ENCODE data around the gene VPS35.

VPS35 gene

GRCh38 chr16:46688654-46689364 lies at the start of gene VPS35:
Gene VPS35, minus strand, starts transcription at chr16:46689178. Its CDS starts 45 bp downstream, at chr16:46689133.
- DNase-seq (ENCODE audit: low spot score): peak; percentile 91

GRCh38 chr16:46737621-46738214 lies 48.7 kb upstream of the VPS35 start:
- DNase-seq (ENCODE audit: low spot score): no peak

DNA sequence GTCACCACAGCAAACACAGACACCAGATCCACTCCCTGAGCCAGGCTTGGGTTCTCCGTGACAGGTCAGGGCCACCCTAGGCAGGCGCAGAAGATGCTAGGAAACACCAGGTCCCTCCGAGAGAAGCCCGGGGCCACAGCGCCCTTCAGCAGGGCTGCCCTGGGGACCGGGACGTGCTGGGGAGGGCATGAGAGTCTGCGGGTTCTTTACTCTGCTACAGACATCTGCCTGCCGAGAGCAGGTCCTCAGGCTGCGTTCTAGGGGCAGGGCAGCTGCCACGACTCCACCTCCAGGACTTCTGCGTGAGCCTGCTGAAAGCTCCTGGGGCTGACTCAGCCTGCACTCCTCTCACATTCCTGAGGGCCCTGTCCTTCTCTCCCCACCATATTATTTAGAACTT lies 47.7 kb upstream of the VPS35 start:
- no peak for DNase-seq (ENCODE audit: low spot score)

- no peak for DNase-seq (ENCODE audit: low spot score)
Observed at GRCh38 chr16:46733319-46733830, 44.4 kb upstream of the VPS35 start.

GRCh38 chr16:46732561-46732960 lies 43.6 kb upstream of the VPS35 start:
- no peak for DNase-seq (ENCODE audit: low spot score)

DNA sequence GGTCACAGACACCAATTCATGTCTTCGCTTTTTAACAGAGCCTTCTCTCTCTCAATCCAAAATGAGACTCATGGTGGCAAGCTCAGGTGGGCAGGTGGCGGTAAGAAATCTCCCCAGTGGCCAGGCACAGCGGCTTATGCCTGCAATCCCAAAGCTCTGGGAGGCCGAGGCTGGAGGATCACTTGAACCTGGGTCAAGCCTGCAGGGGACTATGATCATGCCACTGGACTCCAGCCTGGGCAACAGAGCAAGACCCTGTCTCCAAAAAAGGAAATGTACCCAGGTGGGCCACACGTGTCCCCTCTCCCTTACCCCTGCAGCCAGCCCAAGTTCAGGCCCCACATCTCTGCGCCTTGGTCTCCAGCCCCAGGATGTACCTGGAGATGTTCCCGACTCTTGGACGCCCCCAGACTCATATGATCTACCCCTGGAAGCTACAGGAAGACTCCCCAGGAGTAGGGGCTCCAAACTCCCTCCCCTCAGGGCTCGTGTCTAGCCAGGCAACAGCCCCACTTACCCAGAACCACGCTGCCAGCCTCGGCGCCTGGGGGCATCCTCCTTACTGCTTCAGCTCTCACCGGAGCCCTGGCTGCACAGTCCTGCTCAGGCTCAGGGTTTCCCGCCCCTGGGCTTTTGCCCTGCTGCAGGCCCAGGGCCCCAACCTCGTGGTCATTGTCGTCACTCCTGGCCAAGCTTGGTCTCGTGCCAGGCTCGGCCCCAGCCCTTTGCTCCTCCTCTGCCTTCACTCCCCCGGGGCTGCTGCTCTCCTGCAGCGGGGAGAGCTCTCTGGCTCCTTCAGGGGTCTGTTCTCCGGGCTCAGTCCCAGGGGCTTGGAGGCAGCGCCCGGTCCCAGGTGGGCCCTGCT lies 42.9 kb upstream of the VPS35 start:
- no peak for DNase-seq (ENCODE audit: low spot score)

DNA sequence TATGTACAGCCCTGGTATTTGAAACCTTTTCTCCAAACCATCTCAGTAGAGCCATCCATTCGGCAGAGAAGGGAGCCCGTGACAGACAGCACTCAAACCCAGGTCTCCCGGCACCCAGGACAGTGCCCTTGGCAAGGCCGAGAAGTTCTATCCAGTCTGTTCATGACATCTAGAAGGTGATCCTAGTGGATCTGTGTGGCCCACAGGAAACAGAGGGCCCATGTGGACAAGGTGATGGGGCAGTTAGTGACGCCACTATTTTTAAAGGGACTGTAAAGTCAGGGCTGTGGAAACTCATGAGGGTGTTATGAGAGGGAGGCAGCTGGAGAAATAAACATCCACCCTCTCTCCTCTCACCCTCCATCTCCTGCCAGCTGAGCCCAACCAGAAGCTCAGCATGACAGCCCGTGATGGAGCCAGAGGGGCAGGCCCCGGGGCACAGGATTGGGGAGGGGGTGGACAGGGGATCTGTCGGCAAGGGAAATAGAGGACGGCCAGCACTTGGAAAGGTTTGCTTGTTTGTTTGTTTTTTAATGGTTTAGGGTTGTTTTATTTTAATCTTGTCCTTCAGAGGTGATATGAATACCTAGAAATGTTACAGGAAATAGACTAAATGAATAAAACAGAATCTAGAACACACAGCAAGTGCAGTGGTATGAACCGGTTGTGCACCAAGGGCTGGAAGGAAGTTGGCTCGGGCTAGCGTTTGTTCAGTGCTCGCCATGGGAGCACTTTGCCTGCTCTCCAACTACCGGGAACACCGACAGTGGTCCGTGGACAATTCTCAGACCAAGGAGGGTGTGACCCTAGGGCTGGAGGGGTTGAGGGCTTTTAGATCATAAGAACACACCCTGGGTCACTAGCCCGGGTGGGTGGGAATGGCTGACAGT lies 42.1 kb upstream of the VPS35 start:
- DNase-seq (ENCODE audit: low spot score): no peak

GRCh38 chr16:46730126-46730525 lies 41.1 kb upstream of the VPS35 start:
- no peak for DNase-seq (ENCODE audit: low spot score)

GRCh38 chr16:46729326-46729995 lies 40.5 kb upstream of the VPS35 start:
- no peak for DNase-seq (ENCODE audit: low spot score)

DNA sequence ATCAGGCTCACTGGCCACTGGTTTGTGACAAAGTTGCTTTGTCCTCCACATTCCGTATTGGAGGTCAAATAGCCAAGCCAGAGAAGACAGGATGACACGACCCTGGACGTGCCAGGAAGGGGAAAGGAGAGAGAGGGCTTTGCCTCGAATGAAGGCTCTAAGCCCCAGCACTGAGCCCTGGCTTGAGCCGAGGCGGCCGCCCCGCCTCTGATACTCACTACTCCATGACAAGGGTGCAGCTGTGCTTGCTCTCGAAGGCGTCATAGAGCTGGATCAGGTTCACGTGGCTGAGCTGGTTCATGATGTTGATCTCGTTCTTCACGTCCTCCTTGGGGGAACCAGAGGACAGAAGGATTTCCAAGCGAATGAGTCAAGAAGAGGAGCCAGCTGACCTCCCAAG lies 39.8 kb upstream of the VPS35 start:
- DNase-seq (ENCODE audit: low spot score): no peak

DNA sequence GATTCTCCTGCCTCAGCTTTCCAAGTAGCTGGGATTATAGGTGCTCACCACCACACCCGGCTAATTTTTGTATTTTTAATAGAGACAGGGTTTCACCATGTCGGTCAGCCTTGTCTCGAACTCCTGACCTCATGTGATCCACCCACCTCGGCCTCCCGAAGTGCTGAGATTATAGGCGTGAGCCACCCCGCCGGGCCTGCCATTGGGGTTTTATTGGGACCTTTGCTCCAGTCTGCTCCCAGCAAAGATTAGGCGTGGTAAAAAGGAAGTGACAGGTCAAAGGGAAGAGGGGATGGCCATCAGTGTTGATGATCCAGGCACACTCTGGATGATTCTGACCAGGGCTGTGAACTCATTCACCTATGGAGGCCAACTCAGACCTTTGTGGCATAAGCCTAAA lies 38.7 kb upstream of the VPS35 start:
- DNase-seq (ENCODE audit: low spot score): no peak

DNA sequence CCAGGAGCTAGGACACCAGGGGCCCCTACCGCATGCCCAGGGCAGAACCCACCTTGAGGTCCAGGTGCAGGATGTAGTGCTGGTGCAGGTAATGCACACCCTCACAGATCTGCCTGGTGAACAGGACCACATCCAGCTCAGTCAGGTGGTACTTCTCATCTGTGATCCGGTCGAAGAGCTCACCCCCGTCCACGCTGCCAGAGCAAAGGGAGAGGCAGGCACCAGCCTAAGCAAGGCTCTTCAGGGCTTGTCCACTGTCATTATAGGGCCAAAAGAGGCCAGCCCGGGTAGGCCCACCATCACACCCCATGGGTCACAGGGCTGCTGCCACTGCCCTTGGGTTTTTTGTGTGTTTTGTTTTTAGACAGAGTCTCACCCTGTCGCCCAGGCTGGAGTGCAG lies 38.2 kb upstream of the VPS35 start:
- no peak for DNase-seq (ENCODE audit: low spot score)

- DNase-seq (ENCODE audit: low spot score): no peak
Observed at GRCh38 chr16:46721885-46722284, 32.9 kb upstream of the VPS35 start.

- DNase-seq (ENCODE audit: low spot score): no peak
Observed at GRCh38 chr16:46720619-46721018, 31.6 kb upstream of the VPS35 start.

DNA sequence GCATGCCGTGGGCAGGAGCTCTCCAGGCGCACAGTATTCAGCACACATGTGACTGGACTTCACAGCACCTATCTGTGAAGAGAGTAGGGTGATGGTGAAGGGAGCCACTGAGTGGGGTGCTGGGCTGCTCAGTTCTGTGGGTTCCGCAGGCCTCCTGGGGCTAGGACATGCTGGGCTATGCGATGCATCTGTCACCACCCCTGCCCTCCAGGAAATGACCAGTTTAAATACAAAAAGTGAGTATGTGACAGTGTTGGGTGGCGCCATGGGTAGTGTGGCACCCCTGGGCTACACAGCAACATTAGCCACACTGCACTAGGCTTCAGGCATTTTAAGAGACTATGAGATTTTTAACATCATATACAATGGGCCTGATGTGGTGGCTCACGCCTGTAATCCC lies 30.6 kb upstream of the VPS35 start:
- DNase-seq (ENCODE audit: low spot score): no peak

DNA sequence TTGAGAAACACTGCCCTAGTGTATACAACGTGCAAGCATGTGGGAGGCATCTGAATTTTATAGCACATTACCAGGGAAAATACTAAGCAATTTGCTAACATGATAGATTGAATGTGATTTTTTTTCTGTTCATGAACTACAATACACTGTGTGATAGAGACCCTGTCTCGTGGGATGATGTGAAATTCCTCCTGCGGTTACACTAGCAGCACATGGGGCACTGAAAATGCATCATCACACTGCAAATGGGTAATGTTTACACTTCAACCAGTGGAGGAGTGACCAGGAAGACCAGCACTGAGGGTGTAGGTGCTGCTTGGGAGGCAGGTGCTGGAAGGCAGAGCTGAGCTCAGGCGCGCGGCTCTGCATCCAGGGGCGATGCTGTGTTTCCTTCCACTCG lies 29.2 kb upstream of the VPS35 start:
- DNase-seq (ENCODE audit: low spot score): no peak

- no peak for DNase-seq (ENCODE audit: low spot score)
Observed at GRCh38 chr16:46717692-46718091, 28.7 kb upstream of the VPS35 start.

- no peak for DNase-seq (ENCODE audit: low spot score)
Observed at GRCh38 chr16:46715769-46716305, 26.9 kb upstream of the VPS35 start.

GRCh38 chr16:46714797-46715591 lies 26.0 kb upstream of the VPS35 start:
- no peak for DNase-seq (ENCODE audit: low spot score)

GRCh38 chr16:46713634-46714033 lies 24.7 kb upstream of the VPS35 start:
- no peak for DNase-seq (ENCODE audit: low spot score)

Measured in HuH-7 (cell line).